A673 (cell line): ENCODE results near the gene C1R.

ENCODE experiments used
- CTCF ChIP-seq: fragments of 300-800, 200-600 bp; sonication (generic); conservative IDR thresholded peaks from 2 replicates; pipeline ENCODE4 v1.5.1; 2017; ENCODE audit warnings: low read depth, mild to moderate bottlenecking, antibody characterized with exemption, low read length, moderate library complexity, mixed read lengths
- EZH2 ChIP-seq: fragments of 200-600 bp; sonication (generic); IDR thresholded peaks from 2 replicates; pipeline ENCODE4 v1.6.1; 2017; ENCODE audit warnings: borderline replicate concordance, low read depth, mild to moderate bottlenecking, mixed read lengths, antibody characterized with exemption, low read length; ENCODE audit not compliant: poor library complexity, severe bottlenecking

GRCh38 chr12:7109572-7109920 lies 17.3 kb upstream of the C1R start:
- no peak for TF ChIP-seq CTCF
- TF ChIP-seq EZH2 = no peak
